ENCODE results near the gene MAML3.

The MAML3 gene

DNA sequence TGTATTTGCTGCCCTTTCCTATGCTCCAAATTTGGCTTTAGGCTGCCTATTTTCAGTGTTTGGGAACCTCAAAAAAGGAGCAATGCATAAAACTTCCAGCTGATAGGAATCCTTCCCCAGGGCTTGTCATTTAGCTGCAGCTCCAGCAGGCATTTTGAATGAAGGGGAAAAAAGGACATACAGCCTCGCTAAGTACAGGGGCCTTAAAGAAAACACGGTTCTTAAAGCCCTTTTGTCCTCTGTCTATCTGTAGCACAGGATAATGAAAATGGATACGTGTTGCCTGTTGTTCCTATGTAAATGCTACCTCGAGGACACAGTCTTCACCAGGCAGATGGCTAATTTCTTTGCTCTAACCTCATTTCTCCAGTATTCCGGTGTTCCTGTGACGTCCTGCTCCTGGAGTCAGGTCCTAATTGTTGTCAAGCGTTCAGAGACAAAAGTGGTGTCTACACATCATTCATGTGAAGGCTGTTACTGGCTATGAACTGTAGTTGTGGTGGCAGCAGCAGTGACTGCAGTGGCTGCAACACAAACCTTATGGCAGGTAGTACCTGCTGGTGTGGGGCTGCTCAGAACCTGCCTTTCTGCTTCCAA lies 371.0 kb downstream of the MAML3 start:
- no peak for DNase-seq (ENCODE audit: insufficient read length, low spot score)
- TF ChIP-seq POLR2A (IDR thresholded peaks at IDR 0.05; ENCODE audit: low read depth, low read length), result no peak
- no peak for FAIRE-seq

DNA sequence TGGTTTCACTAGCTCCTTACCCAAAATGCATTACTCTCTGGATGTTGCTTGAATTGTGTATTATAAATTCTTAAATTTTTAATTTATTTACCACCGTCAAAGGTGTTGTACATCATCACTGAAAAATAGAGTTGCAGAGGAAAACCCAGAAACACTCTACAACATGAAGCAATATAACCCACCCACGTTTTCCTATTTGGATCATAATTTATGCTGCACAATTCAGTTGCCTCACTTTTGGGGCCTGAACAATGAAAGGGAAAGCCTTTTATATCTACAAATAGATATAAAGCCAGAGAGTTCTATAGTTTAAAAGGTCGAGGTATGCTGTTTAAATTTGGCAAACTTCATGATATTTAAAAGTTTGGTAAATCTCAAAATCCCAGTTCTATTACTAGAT lies 372.9 kb downstream of the MAML3 start:
- FAIRE-seq, result no peak

DNA sequence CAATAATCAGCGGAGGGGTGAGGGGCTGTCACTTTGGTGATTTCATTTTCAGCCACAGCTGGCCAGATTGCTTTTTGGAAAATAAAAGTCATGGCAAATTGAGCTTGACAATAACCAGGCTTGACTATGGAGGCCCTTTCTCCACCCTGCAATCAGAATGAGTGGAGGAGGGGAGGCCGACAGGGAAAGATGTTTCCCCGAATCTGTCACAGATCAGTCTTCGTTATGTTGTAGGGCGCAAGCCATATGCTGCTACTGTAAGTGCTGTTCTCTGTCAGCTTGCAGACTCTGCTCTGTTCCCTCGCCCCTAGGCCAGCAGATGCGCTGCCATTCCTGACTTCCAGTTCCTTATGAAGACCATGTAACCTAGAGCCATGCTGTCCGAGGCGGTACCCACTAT lies 374.3 kb downstream of the MAML3 start:
- FAIRE-seq (no peak), DNase-seq (ENCODE audit: insufficient read length, low spot score) (no peak)
- no peak for TF ChIP-seq POLR2A (IDR thresholded peaks at IDR 0.05; ENCODE audit: low read depth, low read length)

More for the DNA sequence above, 372.9 kb downstream of the MAML3 start:
- no peak for DNase-seq (ENCODE audit: insufficient read length, low spot score)
- TF ChIP-seq POLR2A (IDR thresholded peaks at IDR 0.05; ENCODE audit: low read depth, low read length), result no peak

DNA sequence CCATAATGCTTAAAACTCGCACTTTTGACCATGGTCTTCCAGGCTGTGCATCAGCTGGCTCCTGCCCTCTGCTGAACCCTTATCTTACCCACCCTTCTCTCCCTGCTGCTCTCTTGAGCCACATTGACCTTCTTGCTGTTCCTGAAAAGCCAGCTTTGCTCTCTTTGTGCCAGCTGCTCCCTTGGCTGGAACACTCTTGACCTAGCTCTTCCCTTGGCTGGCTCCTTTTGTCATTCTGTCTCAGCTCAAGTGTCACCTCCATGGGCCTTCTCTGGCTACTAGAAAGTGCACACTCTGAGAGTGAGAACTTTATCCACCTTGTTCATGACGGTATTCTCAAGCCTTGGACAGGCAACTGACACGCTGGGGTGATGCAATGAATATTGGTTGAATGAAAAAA lies 376.2 kb downstream of the MAML3 start:
- no peak for TF ChIP-seq POLR2A (IDR thresholded peaks at IDR 0.05; ENCODE audit: low read depth, low read length)
- FAIRE-seq (no peak), DNase-seq (ENCODE audit: insufficient read length, low spot score) (no peak)

DNA sequence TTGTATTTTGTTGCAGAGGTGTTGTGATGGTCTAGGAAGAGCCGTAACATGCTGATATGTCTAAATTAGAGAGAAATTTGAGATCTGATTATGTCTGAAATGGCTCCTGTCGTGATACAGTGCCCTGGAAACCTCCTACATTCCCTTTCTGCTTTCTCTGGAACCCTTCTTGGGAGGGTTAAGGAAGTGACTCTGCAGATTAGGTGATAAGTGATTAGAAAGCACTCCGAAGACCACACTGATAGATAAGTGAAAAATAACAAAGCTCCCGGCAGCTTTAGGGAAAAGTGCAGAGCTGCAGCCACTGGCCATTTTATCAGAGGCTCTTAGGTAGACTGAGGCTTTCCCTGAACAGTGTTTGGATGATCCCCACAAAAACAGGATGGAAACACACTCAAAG lies 377.7 kb downstream of the MAML3 start:
- TF ChIP-seq POLR2A (IDR thresholded peaks at IDR 0.05; ENCODE audit: low read depth, low read length), result no peak
- FAIRE-seq, result no peak
- DNase-seq (ENCODE audit: insufficient read length, low spot score), result no peak

DNA sequence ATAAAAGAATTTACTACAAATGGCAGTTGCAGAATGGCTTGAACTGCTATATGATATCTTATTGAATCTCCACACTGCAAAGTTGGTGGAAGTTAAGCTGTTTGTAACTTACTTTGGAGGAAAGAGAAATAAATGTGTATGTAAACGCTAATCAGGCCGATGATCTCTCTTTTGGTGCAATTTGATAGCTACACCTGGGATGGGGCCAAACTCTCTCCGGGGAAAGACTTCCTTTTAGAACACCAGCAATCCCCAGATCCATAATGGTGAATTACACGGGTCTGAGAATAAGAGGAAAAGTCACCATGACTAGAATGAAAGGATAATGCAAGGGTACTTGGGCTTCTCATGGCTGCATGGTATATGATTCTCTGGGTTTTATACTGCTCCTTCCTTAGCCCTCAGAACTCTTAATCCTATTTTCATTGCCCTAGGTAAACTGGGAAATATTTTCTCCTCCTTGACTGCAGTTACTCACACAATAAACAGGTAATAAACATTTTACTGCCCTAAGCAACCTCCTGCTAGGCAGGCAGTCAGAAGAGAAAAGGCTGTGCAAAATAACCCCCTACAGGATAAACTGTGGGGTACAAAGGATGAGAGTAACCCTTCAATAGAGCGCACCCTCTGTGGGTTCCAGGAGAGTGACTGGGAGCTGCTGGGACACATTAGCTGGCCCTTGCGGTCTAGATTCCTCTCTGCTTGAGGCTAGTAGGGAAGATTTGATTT lies 379.1 kb downstream of the MAML3 start:
- TF ChIP-seq POLR2A (IDR thresholded peaks at IDR 0.05; ENCODE audit: low read depth, low read length), result no peak
- FAIRE-seq, result no peak
- no peak for DNase-seq (ENCODE audit: insufficient read length, low spot score)

DNA sequence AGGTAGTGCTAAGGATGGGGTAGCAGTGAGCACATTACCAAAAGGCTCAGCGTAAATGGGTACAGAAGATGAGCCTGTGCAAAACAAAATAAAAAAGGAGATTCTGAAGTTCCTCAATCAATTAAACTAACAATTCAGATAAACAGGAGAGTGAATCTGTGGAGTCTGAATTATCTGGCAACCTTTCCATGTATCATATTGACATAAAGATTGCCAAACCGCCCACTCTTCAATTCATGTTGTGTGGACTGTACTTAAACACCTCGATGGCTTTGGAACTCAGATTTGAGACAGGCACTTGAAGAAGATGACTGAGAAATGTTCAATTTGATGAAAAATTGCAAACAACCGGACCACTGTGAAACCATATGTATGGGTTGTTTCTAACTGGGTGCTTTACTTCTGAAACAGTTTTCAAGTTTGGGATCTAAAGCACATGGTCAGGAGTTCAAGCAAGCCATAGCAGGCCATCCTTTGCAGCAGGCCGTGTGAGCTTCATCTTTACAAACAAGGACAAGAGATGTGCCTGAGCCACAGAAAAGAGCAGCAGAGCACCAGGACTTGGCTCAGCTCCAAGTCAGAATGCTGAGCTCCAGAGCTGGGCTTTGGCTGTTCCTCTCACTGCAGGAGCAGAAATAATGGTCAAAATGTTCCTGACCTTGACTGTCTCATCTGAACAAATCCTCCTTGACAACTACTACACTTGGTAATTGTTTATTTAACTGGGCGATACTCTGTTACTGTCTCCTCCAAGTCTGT lies 380.2 kb downstream of the MAML3 start:
- DNase-seq (ENCODE audit: insufficient read length, low spot score) (no peak), FAIRE-seq (no peak)
- TF ChIP-seq POLR2A (IDR thresholded peaks at IDR 0.05; ENCODE audit: low read depth, low read length), result no peak

DNA sequence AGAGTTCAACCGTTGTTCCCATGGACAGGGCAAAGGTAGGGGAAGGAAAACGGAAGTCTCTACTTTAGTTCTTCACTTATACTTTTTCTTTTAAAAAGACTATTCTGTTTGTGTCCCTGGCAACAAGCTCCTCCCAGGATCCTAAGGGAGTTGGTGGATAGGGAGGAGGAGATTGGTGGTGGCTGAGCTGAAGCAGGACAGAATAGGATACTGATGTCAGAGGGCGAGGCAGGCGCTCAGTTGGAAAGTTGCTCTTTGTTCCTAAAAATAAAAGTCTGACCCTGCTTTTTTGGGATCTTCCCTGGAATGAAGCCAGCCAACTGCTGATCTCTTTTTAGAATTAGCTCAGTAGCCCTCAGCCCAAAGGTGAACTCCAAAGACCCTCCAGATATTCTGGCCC lies 383.6 kb downstream of the MAML3 start:
- no peak for TF ChIP-seq POLR2A (IDR thresholded peaks at IDR 0.05; ENCODE audit: low read depth, low read length)
- DNase-seq (ENCODE audit: insufficient read length, low spot score) (no peak), FAIRE-seq (no peak)

DNA sequence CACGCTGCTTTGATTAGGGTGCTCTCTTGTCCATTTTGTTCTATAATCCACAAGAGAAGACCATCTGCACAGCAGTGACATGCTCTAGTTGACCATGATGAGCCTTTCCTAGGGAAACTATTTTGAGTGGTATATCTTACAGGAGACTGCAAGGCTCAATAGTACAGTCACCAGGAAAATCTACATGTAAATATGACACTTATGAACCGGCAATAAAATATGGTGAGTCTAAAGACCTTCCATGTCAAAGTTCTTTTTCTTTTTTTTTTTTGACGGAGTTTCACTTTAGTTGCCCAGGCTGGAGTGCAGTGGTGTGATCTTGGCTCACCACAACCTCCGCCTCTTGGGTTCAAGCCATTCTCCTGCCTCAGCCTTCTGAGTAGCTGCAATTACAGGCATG lies 384.6 kb downstream of the MAML3 start:
- no peak for FAIRE-seq
- TF ChIP-seq POLR2A (IDR thresholded peaks at IDR 0.05; ENCODE audit: low read depth, low read length), result no peak

DNA sequence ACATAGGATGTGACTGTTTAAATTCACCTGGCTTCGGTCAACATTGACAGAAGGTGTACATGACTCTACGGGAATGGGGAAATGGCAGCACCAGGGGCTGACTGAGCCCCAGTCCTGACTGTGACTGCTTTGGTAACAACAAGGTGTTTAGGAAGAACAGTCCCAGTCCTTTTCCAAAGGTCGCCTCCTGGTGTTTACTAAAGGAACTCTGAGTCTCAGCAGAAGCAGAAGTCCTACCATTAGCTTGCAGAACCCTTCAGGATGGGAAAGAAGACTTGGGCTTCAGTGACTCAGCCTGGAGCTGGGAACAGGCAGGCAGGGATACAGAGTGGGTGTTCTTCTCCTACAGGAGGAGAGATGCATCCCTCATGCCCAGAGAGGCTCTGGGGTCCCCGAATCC lies 385.1 kb downstream of the MAML3 start:
- peak; percentile 6 for DNase-seq (ENCODE audit: insufficient read length, low spot score)
- no peak for TF ChIP-seq POLR2A (IDR thresholded peaks at IDR 0.05; ENCODE audit: low read depth, low read length)
- FAIRE-seq, result no peak

More for the DNA sequence above, 384.6 kb downstream of the MAML3 start:
- DNase-seq (ENCODE audit: insufficient read length, low spot score), result no peak

DNA sequence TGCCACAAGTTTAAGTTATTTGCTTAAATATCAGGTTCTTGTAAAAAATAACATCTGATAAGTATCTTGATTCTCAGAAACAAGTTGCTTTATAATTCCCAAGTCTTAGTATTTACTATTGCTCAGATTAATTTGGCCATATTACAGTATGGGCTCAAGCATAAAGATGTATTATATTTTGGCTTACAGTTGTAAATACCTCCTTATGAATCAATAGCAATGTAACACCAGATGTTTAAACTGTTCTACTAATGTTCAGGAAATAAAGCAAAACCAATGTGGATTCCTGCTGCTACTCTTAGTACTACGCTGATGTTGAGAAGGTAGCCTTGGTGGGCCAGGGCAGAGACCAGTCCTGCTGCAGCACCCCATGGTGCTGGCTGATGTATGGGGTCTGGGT lies 385.6 kb downstream of the MAML3 start:
- no peak for FAIRE-seq
- no peak for DNase-seq (ENCODE audit: insufficient read length, low spot score)
- no peak for TF ChIP-seq POLR2A (IDR thresholded peaks at IDR 0.05; ENCODE audit: low read depth, low read length)

DNA sequence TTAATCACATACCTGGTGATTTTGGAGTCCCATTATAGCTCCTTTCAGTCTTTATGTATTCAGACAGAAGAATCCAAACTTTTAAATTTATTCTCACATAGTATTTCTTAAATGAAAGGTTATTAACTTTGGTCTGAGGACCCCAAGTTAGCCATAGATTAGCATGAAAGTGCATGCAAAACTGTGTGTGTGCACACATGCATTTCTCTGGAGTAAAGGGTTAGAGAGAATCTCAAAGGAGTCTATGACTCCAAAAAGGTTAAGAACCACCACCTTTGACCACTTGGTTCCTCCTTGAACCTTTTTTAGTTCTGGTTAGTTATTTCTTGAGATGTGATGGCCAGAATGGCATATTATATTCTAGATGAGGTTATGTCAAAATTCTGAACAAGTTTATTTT lies 386.4 kb downstream of the MAML3 start:
- FAIRE-seq, result no peak
- TF ChIP-seq POLR2A (IDR thresholded peaks at IDR 0.05; ENCODE audit: low read depth, low read length), result no peak
- no peak for DNase-seq (ENCODE audit: insufficient read length, low spot score)

DNA sequence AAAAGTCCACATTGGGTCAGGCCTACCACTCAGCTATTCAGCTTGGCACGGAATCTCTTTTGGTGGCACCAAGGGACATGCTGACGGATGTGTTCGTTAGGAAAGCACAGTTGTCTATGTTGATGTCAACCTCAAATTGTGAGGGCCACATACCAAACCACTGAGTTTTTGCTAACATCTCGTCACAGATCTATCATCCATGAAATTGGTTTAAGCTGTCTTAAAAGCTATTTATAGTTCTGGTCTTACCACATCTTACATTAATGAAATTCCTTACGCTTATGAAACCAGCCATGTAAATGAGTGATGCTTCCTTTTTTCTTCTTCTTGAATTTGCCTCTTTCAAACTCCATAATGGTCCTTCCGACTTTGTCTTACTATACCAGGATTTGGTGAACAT lies 386.8 kb downstream of the MAML3 start:
- DNase-seq (ENCODE audit: insufficient read length, low spot score) (no peak), FAIRE-seq (no peak)
- no peak for TF ChIP-seq POLR2A (IDR thresholded peaks at IDR 0.05; ENCODE audit: low read depth, low read length)

DNA sequence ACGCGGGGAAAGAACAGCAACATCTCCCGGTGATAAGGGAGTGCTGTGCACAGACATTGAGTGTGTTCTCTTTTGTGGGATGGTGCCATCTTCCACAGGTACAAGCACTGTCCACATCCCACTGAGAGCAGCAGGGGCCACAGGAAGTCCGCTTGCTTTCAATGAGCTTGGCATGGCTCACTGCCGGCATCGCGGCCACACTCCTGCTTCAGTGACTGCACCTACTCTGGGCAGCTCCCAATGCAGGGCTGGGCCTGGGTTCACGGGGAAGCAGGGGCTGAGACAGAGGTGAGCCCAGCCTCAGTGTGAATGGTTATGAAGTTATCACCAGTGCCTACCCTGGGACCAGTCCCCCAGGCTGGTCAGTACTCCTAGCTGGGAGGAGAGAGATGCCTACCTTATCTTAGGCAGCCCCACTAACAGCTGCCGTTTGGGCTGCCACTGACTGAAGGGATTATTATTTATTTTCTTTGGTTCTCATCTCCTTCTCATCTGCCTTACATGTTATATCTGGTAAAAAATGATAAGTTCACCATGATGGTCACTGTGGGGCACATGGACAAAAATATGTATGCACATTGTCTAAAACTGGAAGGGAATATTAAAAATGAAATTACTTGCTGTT lies 389.2 kb downstream of the MAML3 start:
- FAIRE-seq, result no peak
- no peak for DNase-seq (ENCODE audit: insufficient read length, low spot score)
- no peak for TF ChIP-seq POLR2A (IDR thresholded peaks at IDR 0.05; ENCODE audit: low read depth, low read length)
